ENCODE results near the gene HGF.

HGF gene

DNA sequence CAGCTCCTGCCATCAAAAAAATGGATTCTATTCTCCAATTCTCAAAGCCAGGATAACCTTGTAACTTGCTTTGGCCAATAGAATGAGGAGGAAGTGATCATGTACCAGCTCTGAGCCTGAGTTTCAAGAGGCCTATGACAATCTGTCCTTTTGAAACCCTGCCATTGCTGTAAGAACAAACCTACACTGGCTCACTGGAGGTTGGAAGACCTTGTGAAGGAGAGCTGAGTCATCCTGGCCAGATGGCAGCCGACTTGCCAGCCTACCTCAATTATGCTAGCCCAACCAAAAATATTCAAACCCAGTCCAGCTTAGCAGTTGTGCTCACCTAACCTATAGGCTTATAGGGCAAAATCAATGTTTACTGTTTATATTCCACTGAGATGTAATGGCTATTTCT, 93.0 kb downstream of the HGF start:
- no peak for DNase-seq

GRCh38 chr7:81676105-81676811, 93.6 kb downstream of the HGF start:
- no peak for DNase-seq

DNA sequence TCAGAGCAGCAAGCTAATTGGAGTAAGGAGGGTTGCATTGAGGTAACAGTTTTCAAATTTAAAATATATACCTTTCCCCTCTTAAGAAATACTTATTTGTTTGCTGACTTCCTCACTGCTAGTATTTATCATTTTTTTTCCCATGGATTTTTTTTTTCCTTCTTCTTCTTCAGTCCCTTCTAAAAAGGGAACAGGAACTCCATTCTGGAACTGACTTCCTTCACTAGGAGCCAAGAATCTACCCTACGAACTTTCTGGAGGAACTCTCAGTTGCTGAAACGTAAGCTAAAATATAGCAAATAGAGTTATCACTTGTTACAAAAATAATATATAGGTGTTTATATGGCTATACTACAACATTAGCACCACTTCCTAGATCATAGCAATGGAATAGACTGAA, 95.4 kb downstream of the HGF start:
- DNase-seq: no peak

DNA sequence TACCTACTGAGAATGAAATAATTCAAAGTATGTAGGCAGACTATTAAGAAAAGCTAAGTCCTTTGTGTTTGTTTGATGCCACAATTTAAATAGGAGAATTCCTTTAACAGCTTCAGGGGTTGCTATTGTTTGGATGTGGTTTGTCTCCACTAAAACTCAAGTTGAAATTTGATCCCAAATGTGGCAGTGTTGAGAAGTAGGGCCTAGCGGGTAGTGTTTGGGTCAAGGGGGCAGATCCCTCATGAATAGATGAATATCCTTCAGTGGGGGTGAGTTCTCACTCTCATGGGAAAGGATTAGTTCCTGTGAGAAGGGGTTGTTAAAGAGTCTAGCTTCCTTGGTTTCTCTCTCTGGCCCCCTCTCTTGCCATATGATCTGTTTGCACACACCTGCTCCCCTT, 97.0 kb downstream of the HGF start:
- no peak for DNase-seq

DNA sequence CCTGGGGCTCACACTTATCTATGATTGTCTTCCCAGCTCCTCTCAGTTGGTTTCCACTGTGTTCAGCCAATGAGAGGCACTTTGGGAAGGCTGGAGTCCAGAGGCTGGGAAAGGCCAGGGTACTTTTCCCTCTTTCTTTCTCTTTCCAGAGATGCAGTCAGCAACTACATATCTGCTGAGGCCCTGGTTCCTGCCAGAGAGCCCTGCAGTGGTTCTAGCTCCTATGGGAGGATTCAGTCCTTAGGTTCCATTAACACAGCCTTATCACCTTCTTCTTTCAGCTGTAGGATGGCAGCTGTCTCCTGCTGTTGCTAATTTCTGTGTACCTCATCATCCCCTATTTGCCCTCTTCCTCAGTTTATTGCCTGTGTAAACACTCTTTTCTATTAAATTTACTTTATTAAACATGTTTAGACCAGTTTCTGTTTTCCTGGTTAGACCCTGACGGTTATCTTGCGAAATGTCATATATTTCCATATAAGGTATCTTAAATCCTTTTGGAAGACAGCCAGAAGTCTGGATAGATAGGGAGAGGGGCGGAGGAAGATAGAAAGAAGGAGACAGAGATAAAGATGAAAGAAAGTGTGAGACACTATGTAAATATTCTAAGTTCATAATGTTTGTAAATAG, 100.3 kb downstream of the HGF start:
- DNase-seq: no peak

DNA sequence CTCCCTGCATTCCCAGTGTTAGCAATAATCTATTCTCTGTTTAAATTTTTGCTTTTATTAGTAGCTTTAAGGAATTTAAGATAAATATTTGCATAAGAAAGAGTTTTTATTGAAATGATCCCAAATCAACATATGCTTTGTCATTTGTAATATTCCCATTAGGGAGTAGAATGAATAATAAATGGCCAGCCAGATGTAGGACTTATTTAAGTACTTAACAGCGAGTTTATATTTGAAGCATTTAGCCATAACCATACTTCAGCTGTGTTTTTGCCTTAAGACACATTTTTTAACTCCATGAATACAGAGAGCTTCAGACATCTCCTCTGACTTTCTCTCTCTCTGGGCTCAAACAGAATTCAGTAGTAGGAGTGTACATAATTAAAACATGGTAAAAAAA, 103.6 kb downstream of the HGF start:
- DNase-seq: no peak

GRCh38 chr7:81665236-81665635, 104.6 kb downstream of the HGF start:
- no peak for DNase-seq

- DNase-seq: no peak
Measured at GRCh38 chr7:81664304-81664703, 105.5 kb downstream of the HGF start.

GRCh38 chr7:81662531-81662930, 107.3 kb downstream of the HGF start:
- DNase-seq: no peak

DNA sequence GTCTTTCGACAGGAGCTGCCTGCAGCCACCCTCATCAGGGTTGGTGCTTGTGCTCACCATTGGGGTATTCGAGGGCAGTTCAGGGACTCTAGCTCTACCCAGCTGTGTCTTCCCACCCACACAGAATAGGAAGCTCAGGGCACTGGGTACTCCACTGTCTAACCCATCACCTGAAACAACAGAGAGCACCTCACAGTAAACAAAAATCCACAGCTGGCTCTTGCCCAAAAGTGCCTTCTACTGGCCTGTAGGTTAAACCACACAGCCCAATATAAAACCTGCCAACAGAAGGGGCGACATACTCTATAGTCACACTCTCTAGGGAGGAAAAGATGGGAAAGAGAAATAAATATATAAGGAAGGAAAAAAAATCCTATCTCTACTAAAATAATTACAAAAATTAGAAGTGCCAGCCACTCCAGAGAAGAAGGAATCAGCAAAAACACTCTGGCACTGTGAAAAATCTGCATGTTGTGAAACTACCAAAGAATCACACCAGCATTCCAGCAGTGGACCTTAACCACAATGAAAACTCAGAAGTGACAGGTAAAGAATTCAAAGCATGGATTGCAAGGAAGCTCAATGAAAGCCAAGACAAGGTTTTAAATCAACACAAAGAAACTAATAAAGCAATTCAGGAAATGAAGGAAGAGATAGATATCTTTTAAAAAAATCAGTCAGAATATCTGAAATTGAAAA, 110.0 kb downstream of the HGF start:
- no peak for DNase-seq

GRCh38 chr7:81657551-81657950, 112.3 kb downstream of the HGF start:
- DNase-seq: no peak

DNA sequence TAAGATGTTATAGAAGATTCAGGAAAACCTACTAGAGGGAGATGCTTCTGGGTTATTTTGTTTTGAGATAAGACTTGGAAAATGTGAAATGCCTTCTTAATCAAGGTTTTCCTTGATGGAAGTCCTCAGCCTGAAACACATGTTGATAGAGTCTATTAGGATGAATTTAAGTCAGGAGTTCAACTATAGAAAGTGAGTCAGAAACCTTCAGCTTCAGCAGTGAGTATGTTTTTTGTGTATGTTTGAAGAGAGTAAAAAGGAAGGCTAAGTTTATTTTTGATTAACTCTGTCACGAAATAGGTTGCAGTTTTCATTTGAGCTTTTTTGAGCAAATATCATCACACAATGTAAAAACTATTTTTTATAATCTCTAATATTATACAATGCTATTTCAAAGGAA, 114.6 kb downstream of the HGF start:
- DNase-seq: no peak

- no peak for DNase-seq
Measured at GRCh38 chr7:81652225-81652624, 117.6 kb downstream of the HGF start.
